Measurements from ENCODE around the gene STK25. TPM values are rescaled to one million over a fixed set of nuclear protein-coding genes. Genes with fewer than 3 reads are reported as not detected.

The STK25 gene
- total RNA-seq, 1 experiment from 2014 or later = 443 TPM

DNA sequence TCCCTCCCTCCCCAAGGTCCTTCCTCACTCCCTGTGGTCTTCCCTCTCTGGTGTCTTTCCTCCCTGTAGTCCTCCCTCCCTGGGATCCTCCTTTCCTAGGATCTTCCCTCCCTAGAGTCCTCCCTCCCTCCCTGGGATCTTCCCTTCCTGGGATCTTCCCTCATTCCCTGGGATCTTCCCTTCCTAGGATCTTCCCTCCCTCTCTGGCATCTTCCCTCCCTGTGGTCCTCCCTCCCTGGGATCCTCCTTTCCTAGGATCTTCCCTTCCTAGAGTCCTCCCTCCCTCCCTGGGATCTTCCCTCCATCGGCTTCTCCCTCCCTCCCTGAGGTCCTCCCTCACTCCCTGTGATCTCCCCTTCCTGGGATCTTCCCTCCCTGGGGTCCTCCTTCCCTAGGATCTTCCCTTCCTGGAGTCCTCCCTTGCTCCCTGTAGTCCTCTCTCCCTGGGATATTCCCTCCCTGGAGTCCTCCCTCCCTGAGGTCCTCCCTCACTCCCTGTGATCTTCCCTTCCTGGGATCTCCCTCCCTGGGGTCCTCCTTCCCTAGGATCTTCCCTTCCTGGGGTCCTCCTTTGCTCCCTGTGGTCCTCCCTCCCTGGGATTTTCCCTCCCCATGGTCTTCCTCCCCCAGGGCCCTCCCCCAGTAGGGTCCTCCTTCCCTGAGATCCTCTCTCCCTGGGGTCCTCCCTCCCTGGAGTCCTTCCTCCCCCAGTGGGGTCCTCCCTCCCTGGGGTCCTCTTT lies 23.0 kb downstream of the STK25 start:
- no peak for DNase-seq
- no peaks in the 10 kb centered on the region for H3K27me3 ChIP-seq (ENCODE audit: control insufficient read depth, insufficient read depth, low read length)
- no peak overlapping the region for H3K4me3 ChIP-seq (ENCODE audit: insufficient read depth, low read depth, low read length)
- no peaks in the 10 kb centered on the region for H3K36me3 ChIP-seq (replicated peaks; ENCODE audit: control insufficient read depth, insufficient read depth, low read length)

GRCh38 chr2:241483305-241483704 lies 25.1 kb downstream of the STK25 start:
- Histone ChIP-seq H3K27me3 (ENCODE audit: control insufficient read depth, insufficient read depth, low read length) (no peaks in the 10 kb centered on the region), H3K36me3 (replicated peaks; ENCODE audit: control insufficient read depth, insufficient read depth, low read length) (no peaks in the 10 kb centered on the region), H3K4me3 (ENCODE audit: insufficient read depth, low read depth, low read length) (no peak overlapping the region)
- no peak for DNase-seq

DNA sequence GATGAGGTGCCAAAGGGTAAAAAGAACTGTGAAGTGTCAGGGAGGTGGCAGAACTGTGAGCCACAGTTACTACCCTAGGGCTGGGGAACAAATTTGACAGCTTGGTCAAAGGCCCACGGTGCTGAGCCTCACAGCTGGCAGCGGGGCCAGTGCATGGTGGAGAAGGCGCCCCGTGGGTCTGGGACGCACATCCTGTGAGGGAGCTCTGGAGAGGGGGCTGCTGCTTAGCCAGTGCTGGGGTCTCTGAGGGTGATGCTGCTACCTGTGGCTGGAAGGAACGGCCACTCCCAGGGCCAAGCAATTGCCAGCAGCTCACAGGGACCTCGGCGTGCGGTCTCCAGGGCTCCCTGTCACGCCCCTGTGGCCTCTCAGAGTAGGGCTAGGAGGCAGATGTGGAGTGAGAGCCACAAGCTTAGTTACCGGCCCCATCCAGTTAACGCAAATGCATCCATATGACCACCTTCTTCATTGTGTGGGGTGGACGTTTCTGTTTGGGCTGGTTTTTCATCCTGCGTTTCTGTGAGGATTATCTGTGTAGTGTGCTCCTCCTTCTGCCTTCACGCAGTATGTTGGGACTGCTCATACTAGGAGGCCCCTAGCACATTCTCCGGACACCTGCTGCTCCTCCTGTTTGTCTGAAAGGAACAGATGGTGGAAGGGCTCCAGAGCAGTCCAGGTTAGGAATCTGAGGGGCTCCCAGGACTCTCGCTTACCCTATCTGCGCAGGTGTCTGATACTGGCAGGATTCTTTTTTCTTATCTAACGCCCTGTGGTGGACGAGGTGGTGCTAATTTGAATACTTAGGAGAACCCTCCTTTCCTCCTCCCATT lies 26.0 kb downstream of the STK25 start:
- H3K27me3 ChIP-seq (ENCODE audit: control insufficient read depth, insufficient read depth, low read length) = no peaks in the 10 kb centered on the region
- H3K4me3 ChIP-seq (ENCODE audit: insufficient read depth, low read depth, low read length) = no peak overlapping the region
- H3K36me3 ChIP-seq (replicated peaks; ENCODE audit: control insufficient read depth, insufficient read depth, low read length) = no peaks in the 10 kb centered on the region
- DNase-seq = no peak

DNA sequence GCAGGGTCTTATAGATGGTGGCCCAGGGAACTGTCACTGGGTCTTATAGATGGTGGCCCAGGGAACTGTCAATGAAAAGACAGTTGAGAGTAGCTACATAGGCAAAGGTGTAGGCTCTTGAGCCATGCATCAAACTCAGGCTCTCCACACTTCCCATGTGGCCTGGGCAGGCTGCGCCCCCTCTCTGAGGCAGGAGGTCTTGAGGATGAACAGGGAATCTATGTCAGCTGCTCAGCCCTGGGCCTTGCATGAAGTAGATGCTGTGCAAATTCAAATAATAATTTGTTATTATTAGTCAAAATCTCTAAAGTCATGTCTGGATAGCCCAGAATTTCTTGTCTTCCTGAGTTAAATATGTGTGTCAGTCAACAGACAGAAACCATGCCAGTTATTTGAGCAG lies 26.7 kb downstream of the STK25 start:
- Histone ChIP-seq H3K36me3 (replicated peaks; ENCODE audit: control insufficient read depth, insufficient read depth, low read length) (no peaks in the 10 kb centered on the region), H3K4me3 (ENCODE audit: insufficient read depth, low read depth, low read length) (no peak overlapping the region), H3K27me3 (ENCODE audit: control insufficient read depth, insufficient read depth, low read length) (no peaks in the 10 kb centered on the region)
- DNase-seq = peak; percentile 63

- DNase-seq = no peak
- no peaks in the 10 kb centered on the region for H3K27me3 ChIP-seq (ENCODE audit: control insufficient read depth, insufficient read depth, low read length)
- H3K36me3 ChIP-seq (replicated peaks; ENCODE audit: control insufficient read depth, insufficient read depth, low read length) = no peaks in the 10 kb centered on the region
- no peak overlapping the region for H3K4me3 ChIP-seq (ENCODE audit: insufficient read depth, low read depth, low read length)
Measured at GRCh38 chr2:241479026-241479898, 29.1 kb downstream of the STK25 start.

GRCh38 chr2:241478166-241478565 lies 30.2 kb downstream of the STK25 start:
- H3K36me3 ChIP-seq (replicated peaks; ENCODE audit: control insufficient read depth, insufficient read depth, low read length) = no peaks in the 10 kb centered on the region
- no peaks in the 10 kb centered on the region for H3K27me3 ChIP-seq (ENCODE audit: control insufficient read depth, insufficient read depth, low read length)
- no peak overlapping the region for H3K4me3 ChIP-seq (ENCODE audit: insufficient read depth, low read depth, low read length)
- DNase-seq = no peak

- Histone ChIP-seq H3K36me3 (replicated peaks; ENCODE audit: control insufficient read depth, insufficient read depth, low read length) (no peaks in the 10 kb centered on the region), H3K4me3 (ENCODE audit: insufficient read depth, low read depth, low read length) (no peak overlapping the region), H3K27me3 (ENCODE audit: control insufficient read depth, insufficient read depth, low read length) (no peaks in the 10 kb centered on the region)
- DNase-seq = no peak
Measured at GRCh38 chr2:241475267-241475666, 33.1 kb downstream of the STK25 start.

DNA sequence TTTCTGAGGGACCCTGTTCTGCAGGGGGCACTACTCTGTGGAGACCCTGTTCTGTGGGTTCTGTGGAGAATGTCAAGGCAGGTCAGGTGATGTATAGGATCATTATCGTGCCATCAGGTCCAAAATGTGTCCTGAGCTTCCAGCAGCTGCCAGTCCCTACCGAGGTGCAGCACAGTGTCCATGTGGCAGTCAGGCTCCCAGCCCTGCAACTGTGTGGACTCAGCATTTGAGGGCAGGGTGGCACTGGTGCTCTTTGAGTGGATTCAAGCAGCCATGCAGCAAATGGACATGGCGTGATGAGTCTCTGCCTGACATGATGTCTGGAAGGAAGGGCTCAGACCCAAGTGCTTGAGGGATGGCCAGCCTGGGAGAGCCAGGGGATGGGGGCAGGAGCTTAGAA lies 35.0 kb downstream of the STK25 start:
- no peaks in the 10 kb centered on the region for H3K27me3 ChIP-seq (ENCODE audit: control insufficient read depth, insufficient read depth, low read length)
- DNase-seq = no peak
- no peak overlapping the region for H3K4me3 ChIP-seq (ENCODE audit: insufficient read depth, low read depth, low read length)
- no peaks in the 10 kb centered on the region for H3K36me3 ChIP-seq (replicated peaks; ENCODE audit: control insufficient read depth, insufficient read depth, low read length)

DNA sequence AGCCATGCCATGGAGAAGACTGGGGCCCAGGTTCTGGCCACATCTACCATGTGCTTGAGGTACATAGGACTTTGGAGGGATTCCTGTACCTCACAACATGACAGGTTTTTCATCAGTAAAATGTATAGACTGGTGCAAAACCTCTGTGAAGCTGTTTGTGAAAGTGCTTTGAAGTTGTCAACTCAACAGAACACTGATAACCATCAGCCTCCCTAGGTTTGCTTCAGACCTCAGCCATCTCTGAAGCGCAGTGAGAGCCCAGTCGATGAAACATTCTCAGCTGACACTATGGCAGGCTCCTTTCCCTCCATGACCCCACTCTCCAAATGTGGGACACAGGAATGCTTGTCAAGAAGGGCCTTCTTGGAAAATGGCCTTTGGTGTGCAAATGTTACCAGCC lies 38.6 kb downstream of the STK25 start:
- no peak for DNase-seq
- Histone ChIP-seq H3K36me3 (replicated peaks; ENCODE audit: control insufficient read depth, insufficient read depth, low read length) (no peaks in the 10 kb centered on the region), H3K27me3 (ENCODE audit: control insufficient read depth, insufficient read depth, low read length) (no peaks in the 10 kb centered on the region), H3K4me3 (ENCODE audit: insufficient read depth, low read depth, low read length) (no peak overlapping the region)

DNA sequence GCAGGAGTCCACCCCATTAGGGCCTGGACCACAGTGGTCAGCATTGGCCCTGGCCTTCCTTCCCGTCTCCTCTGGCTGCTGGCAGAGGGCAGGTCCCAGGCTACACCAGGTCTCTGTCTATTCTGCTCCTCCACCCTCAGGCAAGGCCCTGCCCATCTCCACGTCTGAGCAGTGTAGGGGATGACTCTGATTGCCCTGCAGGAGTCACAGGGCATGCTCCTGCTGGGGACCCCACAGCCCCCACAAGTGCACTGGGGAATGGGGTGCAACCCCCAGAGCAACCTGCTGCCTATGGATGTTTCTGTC lies 40.0 kb downstream of the STK25 start:
- Histone ChIP-seq H3K27me3 (ENCODE audit: control insufficient read depth, insufficient read depth, low read length) (no peaks in the 10 kb centered on the region), H3K4me3 (ENCODE audit: insufficient read depth, low read depth, low read length) (no peak overlapping the region), H3K36me3 (replicated peaks; ENCODE audit: control insufficient read depth, insufficient read depth, low read length) (no peaks in the 10 kb centered on the region; the same call in 1 of the 2 replicates)
- DNase-seq = no peak

DNA sequence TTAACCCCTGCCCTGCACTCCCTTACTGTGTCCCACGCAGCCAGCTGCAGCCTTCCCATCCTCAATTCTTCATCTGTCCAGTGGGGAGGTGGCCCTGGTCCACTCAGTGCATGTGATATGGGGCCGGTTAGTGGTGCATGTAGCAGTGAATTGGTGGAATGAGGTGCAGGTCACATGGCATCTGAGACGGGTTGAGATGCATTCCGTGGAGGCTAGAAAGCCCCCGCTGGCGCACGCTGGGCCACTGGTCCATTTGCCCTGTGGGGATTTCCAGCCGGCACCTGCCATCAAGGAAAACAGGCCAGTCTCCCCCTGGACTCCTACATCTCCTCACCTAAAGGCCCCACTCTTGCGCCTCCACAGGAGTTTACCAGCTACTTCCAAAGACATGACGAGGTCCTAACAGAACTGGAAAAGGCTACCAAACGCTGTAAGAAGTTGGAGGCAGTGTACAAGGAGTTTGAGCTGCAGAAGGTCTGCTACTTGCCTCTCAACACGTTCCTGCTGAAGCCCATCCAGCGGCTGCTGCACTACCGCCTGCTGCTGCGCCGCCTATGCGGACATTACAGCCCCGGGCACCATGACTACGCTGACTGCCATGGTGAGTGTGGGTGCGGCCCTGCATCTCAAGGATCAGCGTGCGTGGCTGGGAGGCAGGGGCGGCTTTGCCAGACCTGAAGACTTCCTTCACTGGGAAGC lies 40.5 kb downstream of the STK25 start:
- no peak for DNase-seq

GRCh38 chr2:241466230-241466629 lies 42.2 kb downstream of the STK25 start:
- no peaks in the 10 kb centered on the region; the same call in 1 of the 2 replicates for H3K36me3 ChIP-seq (replicated peaks; ENCODE audit: control insufficient read depth, insufficient read depth, low read length)
- DNase-seq = peak; percentile 54

More for the DNA sequence above, 40.5 kb downstream of the STK25 start:
- Histone ChIP-seq H3K27me3 (ENCODE audit: control insufficient read depth, insufficient read depth, low read length) (no peaks in the 10 kb centered on the region), H3K4me3 (ENCODE audit: insufficient read depth, low read depth, low read length) (no peak overlapping the region), H3K36me3 (replicated peaks; ENCODE audit: control insufficient read depth, insufficient read depth, low read length) (no peaks in the 10 kb centered on the region; the same call in 1 of the 2 replicates)

DNA sequence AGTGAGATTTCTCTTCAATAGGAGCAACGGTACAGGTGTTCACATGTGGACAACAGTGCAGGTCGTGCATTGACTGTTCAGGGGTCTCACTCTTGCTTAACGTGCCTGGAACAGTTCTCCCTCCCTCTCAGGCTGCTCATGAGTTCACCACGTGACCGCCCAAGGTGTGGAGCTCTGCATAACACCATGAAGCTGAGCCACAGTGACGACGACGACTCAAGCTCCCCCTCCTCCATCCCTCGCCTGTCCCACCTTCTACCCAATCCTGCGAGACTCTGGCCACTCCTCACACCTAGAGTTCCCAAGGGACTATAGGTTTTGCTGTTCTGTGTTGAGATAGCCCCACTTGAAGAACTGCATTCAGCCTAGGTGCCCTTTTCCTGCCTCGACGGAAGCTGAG lies 42.8 kb downstream of the STK25 start:
- Histone ChIP-seq H3K36me3 (replicated peaks; ENCODE audit: control insufficient read depth, insufficient read depth, low read length) (no peaks in the 10 kb centered on the region; the same call in 1 of the 2 replicates), H3K27me3 (ENCODE audit: control insufficient read depth, insufficient read depth, low read length) (no peaks in the 10 kb centered on the region), H3K4me3 (ENCODE audit: insufficient read depth, low read depth, low read length) (no peak overlapping the region)
- peak; percentile 62 for DNase-seq

More at GRCh38 chr2:241466230-241466629, 42.2 kb downstream of the STK25 start:
- H3K27me3 ChIP-seq (ENCODE audit: control insufficient read depth, insufficient read depth, low read length) = no peaks in the 10 kb centered on the region
- H3K4me3 ChIP-seq (ENCODE audit: insufficient read depth, low read depth, low read length) = no peak overlapping the region
